Stimulated activated effector memory CD8-positive, alpha-beta T cell treated with anti-CD3 and anti-CD28 coated beads, Interleukin-12 subunit alpha, Interleukin-12 subunit beta, amount 100 ng/mL, for 72 hours (primary cell): Measurements from ENCODE around the gene PFKL.
"Not testable (repeated sequence)": the region's sequence is repeated elsewhere in the genome, so short reads cannot be mapped to it uniquely, and the experiment has no call there.

Experiments
- ATAC-seq: fragments of 150-1000 bp; cut with Tn5 transposase; 2 replicates; pipeline ENCODE4 v1.10.0; 2021
- DNase-seq, 2 donors: peaks; one replicate each; pipeline ENCODE4 v3.0.0; 2021 to 2022; ENCODE audit warnings: low spot score in 2 of 2
- H3K27ac Mint-ChIP-seq: one replicate; pipeline ENCODE4 v1.8.0; 2022; ENCODE audit warnings: mild to moderate bottlenecking, mixed read lengths
- H3K36me3 Mint-ChIP-seq: one replicate; pipeline ENCODE4 v1.8.0; 2022; ENCODE audit warnings: mild to moderate bottlenecking, mixed read lengths
- H3K4me1 Mint-ChIP-seq: one replicate; pipeline ENCODE4 v1.8.0; 2022; ENCODE audit warnings: mixed read lengths
- H3K4me3 Mint-ChIP-seq: one replicate; pipeline ENCODE4 v1.8.0; 2022; ENCODE audit warnings: mild to moderate bottlenecking, mixed read lengths
- H3K9me3 Mint-ChIP-seq: one replicate; pipeline ENCODE4 v1.8.0; 2022; ENCODE audit warnings: mixed read lengths

Gene PFKL

GRCh38 chr21:44269090-44269489 lies 30.8 kb upstream of the PFKL start:
- Mint-ChIP-seq H3K4me1 (no peaks in the 10 kb centered on the region), H3K9me3 (no peaks in the 10 kb centered on the region), H3K4me3 (no peak overlapping the region), H3K36me3 (no peaks in the 10 kb centered on the region), H3K27ac (no peak overlapping the region)
- DNase-seq (no peak), ATAC-seq (no peak)

GRCh38 chr21:44271558-44272283 lies 28.1 kb upstream of the PFKL start:
- no peaks in the 10 kb centered on the region for H3K4me1 Mint-ChIP-seq
- no peak overlapping the region for H3K4me3 Mint-ChIP-seq
- H3K36me3 Mint-ChIP-seq, result no peaks in the 10 kb centered on the region
- DNase-seq, result no peak
- no peak for ATAC-seq
- peak overlapping the region; percentile 23 for H3K27ac Mint-ChIP-seq
- H3K9me3 Mint-ChIP-seq, result no peaks in the 10 kb centered on the region

- H3K9me3 Mint-ChIP-seq, result no peaks in the 10 kb centered on the region
- peak overlapping the region; percentile 23 for H3K27ac Mint-ChIP-seq
- no peak for DNase-seq
- no peaks in the 10 kb centered on the region for H3K36me3 Mint-ChIP-seq
- H3K4me3 Mint-ChIP-seq, result no peak overlapping the region
- no peak for ATAC-seq
- no peaks in the 10 kb centered on the region for H3K4me1 Mint-ChIP-seq
These were observed 27.5 kb upstream of the PFKL start for GRCh38 chr21:44272284-44272858.

- Mint-ChIP-seq H3K27ac (no peak overlapping the region), H3K36me3 (no peaks in the 10 kb centered on the region), H3K9me3 (no peaks in the 10 kb centered on the region), H3K4me3 (no peak overlapping the region), H3K4me1 (no peaks in the 10 kb centered on the region)
- DNase-seq (no peak), ATAC-seq (no peak)
These were observed 26.8 kb upstream of the PFKL start for GRCh38 chr21:44273046-44273445.

GRCh38 chr21:44275041-44275440 lies 24.8 kb upstream of the PFKL start:
- Mint-ChIP-seq H3K9me3 (no peaks in the 10 kb centered on the region), H3K36me3 (no peaks in the 10 kb centered on the region), H3K4me3 (no peak overlapping the region), H3K27ac (peak overlapping the region; percentile 4), H3K4me1 (no peaks in the 10 kb centered on the region)
- ATAC-seq, result no peak
- no peak for DNase-seq

GRCh38 chr21:44279354-44280260 lies 20.2 kb upstream of the PFKL start:
- Mint-ChIP-seq H3K4me3 (no peak overlapping the region), H3K36me3 (no peaks in the 10 kb centered on the region), H3K9me3 (no peaks in the 10 kb centered on the region), H3K27ac (peak overlapping the region; percentile 43), H3K4me1 (no peaks in the 10 kb centered on the region)
- ATAC-seq, result no peak
- no peak for DNase-seq

GRCh38 chr21:44281801-44282200 lies 18.1 kb upstream of the PFKL start:
- Mint-ChIP-seq H3K4me1 (no peaks in the 10 kb centered on the region), H3K27ac (no peak overlapping the region), H3K36me3 (no peaks in the 10 kb centered on the region), H3K4me3 (no peak overlapping the region), H3K9me3 (no peaks in the 10 kb centered on the region)
- DNase-seq (no peak), ATAC-seq (no peak)

GRCh38 chr21:44282370-44282769 lies 17.5 kb upstream of the PFKL start:
- Mint-ChIP-seq H3K4me3 (no peak overlapping the region), H3K36me3 (no peaks in the 10 kb centered on the region), H3K27ac (no peak overlapping the region), H3K9me3 (no peaks in the 10 kb centered on the region), H3K4me1 (no peaks in the 10 kb centered on the region)
- no peak for ATAC-seq
- no peak for DNase-seq

GRCh38 chr21:44283211-44283785 lies 16.6 kb upstream of the PFKL start:
- not testable (repeated sequence) for ATAC-seq, DNase-seq, H3K36me3 Mint-ChIP-seq, H3K4me3 Mint-ChIP-seq, H3K4me1 Mint-ChIP-seq, H3K9me3 Mint-ChIP-seq
- H3K27ac Mint-ChIP-seq, result peak overlapping the region; percentile 41

- Mint-ChIP-seq H3K4me3 (no peak overlapping the region), H3K36me3 (no peaks in the 10 kb centered on the region), H3K27ac (no peak overlapping the region), H3K4me1 (no peaks in the 10 kb centered on the region), H3K9me3 (no peaks in the 10 kb centered on the region)
- no peak for ATAC-seq
- no peak for DNase-seq
These were observed 15.9 kb upstream of the PFKL start for GRCh38 chr21:44283948-44284347.

GRCh38 chr21:44285138-44285992 lies 14.5 kb upstream of the PFKL start, which contains the start of gene AIRE:
TSS of gene AIRE (plus strand) at chr21:44285876. CDS start at chr21:44286007, 131 bp downstream.
- H3K27ac Mint-ChIP-seq, result no peak within 1 kb of the TSS
- no peaks in the 10 kb centered on the region for H3K4me1 Mint-ChIP-seq
- DNase-seq, result no peak
- H3K9me3 Mint-ChIP-seq, result no peaks in the 10 kb centered on the region
- ATAC-seq, result no peak
- no peak within 1 kb of the TSS for H3K4me3 Mint-ChIP-seq
- H3K36me3 Mint-ChIP-seq, result no peaks in the 10 kb centered on the region

- H3K27ac Mint-ChIP-seq, result no peak overlapping the region
These were observed 13.7 kb upstream of the PFKL start for GRCh38 chr21:44286086-44286715.

GRCh38 chr21:44286716-44287632 lies 12.9 kb upstream of the PFKL start:
- no peak for DNase-seq
- H3K4me1 Mint-ChIP-seq, result peaks cover 3% of the 10 kb centered on the region
- ATAC-seq, result no peak
- no peak overlapping the region for H3K27ac Mint-ChIP-seq
- H3K9me3 Mint-ChIP-seq, result no peaks in the 10 kb centered on the region
- no peak overlapping the region for H3K4me3 Mint-ChIP-seq
- H3K36me3 Mint-ChIP-seq, result no peaks in the 10 kb centered on the region

More at GRCh38 chr21:44286086-44286715, 13.7 kb upstream of the PFKL start:
- no peak for ATAC-seq
- no peak overlapping the region for H3K4me3 Mint-ChIP-seq
- no peaks in the 10 kb centered on the region for H3K4me1 Mint-ChIP-seq
- DNase-seq, result no peak
- no peaks in the 10 kb centered on the region for H3K36me3 Mint-ChIP-seq
- H3K9me3 Mint-ChIP-seq, result no peaks in the 10 kb centered on the region
